CD4-positive, alpha-beta memory T cell (primary cell): ENCODE data around the gene CHN1. TPM values are rescaled to one million over a fixed set of nuclear protein-coding genes. Genes with fewer than 3 reads are reported as not detected.

Source experiments
- CTCF ChIA-PET: fragments of 350-600 bp; sonication (Branson Sonifier 250); formaldehyde crosslinking; loops from one replicate; lab custom pipeline; 2021; ENCODE audit warnings: inconsistent platforms; ENCODE audit not compliant: partially characterized antibody; lab: Charles Lee
- POLR2A ChIA-PET: fragments of 350-600 bp; sonication (Branson Sonifier 250); formaldehyde crosslinking; loops from one replicate; lab custom pipeline; 2021; ENCODE audit not compliant: partially characterized antibody; lab: Charles Lee
- DNase-seq, 5 donors: peaks; one replicate each; pipeline versions ENCODE4 v3.0.0 to v3.0.0-alpha.2; 2020 to 2022; ENCODE audit warnings: mixed read lengths in 1 of 5
- H3K27ac ChIP-seq: one replicate; pipeline ENCODE4 v1.7.0; 2013; ENCODE audit warnings: low read depth, low read length
- H3K27me3 ChIP-seq: 2 replicates; pipeline ENCODE4 v1.7.0; 2013; ENCODE audit warnings: mild to moderate bottlenecking, low read length, moderate library complexity; ENCODE audit not compliant: insufficient read depth
- H3K36me3 ChIP-seq: 2 replicates; pipeline ENCODE4 v1.7.0; 2013; ENCODE audit warnings: mild to moderate bottlenecking, low read length, moderate library complexity; ENCODE audit not compliant: insufficient read depth
- H3K4me1 ChIP-seq: 2 replicates; pipeline ENCODE4 v1.7.0; 2013; ENCODE audit warnings: mild to moderate bottlenecking, low read length, moderate library complexity; ENCODE audit not compliant: insufficient read depth
- H3K4me3 ChIP-seq, 2 donors: one replicate each; pipeline ENCODE4 v1.7.0; 2013; ENCODE audit warnings: low read length in 2 of 2, mild to moderate bottlenecking in 1 of 2
- H3K9me3 ChIP-seq, 2 donors: one replicate each; pipeline ENCODE4 v1.7.0; 2013; ENCODE audit warnings: low read length in 2 of 2, control low read depth in 1 of 2; ENCODE audit not compliant: control insufficient read depth in 1 of 2
- H3K27ac Mint-ChIP-seq, 7 donors: one replicate each; pipeline ENCODE4 v1.8.0; 2020 to 2021; ENCODE audit warnings: mixed read lengths in 7 of 7, mild to moderate bottlenecking in 6 of 7, inconsistent platforms in 3 of 7, moderate library complexity in 3 of 7
- H3K27me3 Mint-ChIP-seq, 2 donors: one replicate each; pipeline ENCODE4 v1.8.0; 2020 to 2021; ENCODE audit warnings: mixed read lengths in 2 of 2
- H3K36me3 Mint-ChIP-seq, 2 donors: one replicate each; pipeline ENCODE4 v1.8.0; 2020 to 2021; ENCODE audit warnings: mixed read lengths in 2 of 2, inconsistent platforms in 1 of 2, mild to moderate bottlenecking in 1 of 2
- H3K4me1 Mint-ChIP-seq, 4 donors: one replicate each; pipeline ENCODE4 v1.8.0; 2020 to 2021; ENCODE audit warnings: mixed read lengths in 4 of 4, mild to moderate bottlenecking in 1 of 4
- H3K4me3 Mint-ChIP-seq, 8 donors: one replicate each; pipeline ENCODE4 v1.8.0; 2020 to 2021; ENCODE audit warnings: mixed read lengths in 8 of 8, mild to moderate bottlenecking in 7 of 8, moderate library complexity in 6 of 8, inconsistent platforms in 3 of 8
- H3K9me3 Mint-ChIP-seq, 8 donors: one replicate each; pipeline ENCODE4 v1.8.0; 2020 to 2021; ENCODE audit warnings: mixed read lengths in 8 of 8, mild to moderate bottlenecking in 5 of 8, inconsistent platforms in 3 of 8, moderate library complexity in 1 of 8
- intact Hi-C: fragments of 100-400 bp; cut with micrococcal nuclease; formaldehyde crosslinking; loops from one replicate; pipeline ENCODE4 v1.15.1; 2023
- polyA plus RNA-seq, 2 donors: library from polyadenylated mRNA; unstranded; fragments of 300-500 nt; fragmentation: Illumina TruSeq; gene quantifications; one replicate each; pipeline ENCODE4 v1.2.3, GENCODE V29; 2021
- total RNA-seq, 2 experiments: library from RNA; stranded (reverse); gene quantifications; one replicate each; pipeline ENCODE4 v1.2.3, GENCODE V29; 2021

Gene CHN1
- total and polyA plus RNA-seq, 4 experiments from 2014 or later, result 3.4 to 15.3 (median 8.9) TPM

DNA sequence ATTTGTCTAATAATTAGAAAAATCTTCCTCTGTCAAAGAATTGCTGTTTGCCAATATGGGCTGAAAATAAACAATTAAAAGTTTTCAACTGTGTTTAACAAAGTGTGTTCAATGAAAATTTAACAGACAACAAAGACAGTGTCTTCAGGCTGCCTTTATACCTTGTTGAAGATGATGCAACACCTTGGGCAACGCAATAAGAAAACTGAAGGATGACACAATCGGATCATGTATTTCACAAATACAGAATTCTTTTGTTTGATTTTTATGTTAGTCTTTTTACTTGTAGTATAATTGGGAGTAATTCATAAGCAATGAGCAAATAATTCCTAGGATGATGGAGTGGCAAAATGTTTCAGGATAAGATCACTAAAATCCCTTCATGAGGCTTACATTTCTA lies 27.8 kb downstream of the CHN1 start:
- H3K36me3 ChIP-seq, result no peaks in the 10 kb centered on the region
- H3K4me3 ChIP-seq, result no peak overlapping the region
- Mint-ChIP-seq H3K27ac (no peak overlapping the region), H3K9me3 (peaks cover 0 to 1% (median 0%) of the 10 kb centered on the region in 8 donors), H3K36me3 (no peaks in the 10 kb centered on the region), H3K4me3 (no peak overlapping the region), H3K4me1 (no peaks in the 10 kb centered on the region), H3K27me3 (peaks cover 0 to 2% of the 10 kb centered on the region in 2 donors)
- H3K9me3 ChIP-seq, result no peaks in the 10 kb centered on the region
- DNase-seq, result no peak
- intact Hi-C loops, result no loop called here
- no peaks in the 10 kb centered on the region for H3K27me3 ChIP-seq
- CTCF ChIA-PET, result no interaction called here
- H3K4me1 ChIP-seq, result no peaks in the 10 kb centered on the region
- POLR2A ChIA-PET, result no interaction called here
- H3K27ac ChIP-seq, result no peak overlapping the region

DNA sequence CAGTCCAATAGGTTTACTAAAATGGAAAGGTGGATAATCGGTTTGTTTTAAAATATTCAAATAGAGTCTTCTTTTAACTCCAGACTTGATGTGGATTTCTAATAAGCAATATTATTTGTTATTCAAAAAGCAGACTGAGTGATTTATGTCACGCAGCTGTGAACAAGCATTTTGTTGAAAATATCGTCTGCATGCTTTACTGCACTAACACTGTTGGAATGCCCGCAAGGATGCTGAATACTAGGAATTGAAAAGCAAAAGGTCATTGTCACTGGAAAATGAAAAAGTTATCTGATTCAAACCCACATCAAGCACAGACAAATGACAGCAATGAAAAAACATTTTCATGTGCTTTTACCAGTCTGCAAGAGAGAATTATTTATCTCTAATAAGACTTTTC lies 31.1 kb downstream of the CHN1 start:
- Mint-ChIP-seq H3K4me3 (no peak overlapping the region), H3K4me1 (peaks cover 0 to 3% (median 1%) of the 10 kb centered on the region in 4 donors), H3K27me3 (peaks cover 2 to 5% of the 10 kb centered on the region in 2 donors), H3K9me3 (no peaks in the 10 kb centered on the region), H3K27ac (no peak overlapping the region), H3K36me3 (no peaks in the 10 kb centered on the region)
- Histone ChIP-seq H3K4me3 (no peak overlapping the region), H3K27ac (no peak overlapping the region), H3K9me3 (no peaks in the 10 kb centered on the region), H3K36me3 (no peaks in the 10 kb centered on the region), H3K27me3 (no peaks in the 10 kb centered on the region), H3K4me1 (no peaks in the 10 kb centered on the region)
- ChIA-PET POLR2A (no interaction called here), CTCF (no interaction called here)
- intact Hi-C loops, result no loop called here
- no peak for DNase-seq

DNA sequence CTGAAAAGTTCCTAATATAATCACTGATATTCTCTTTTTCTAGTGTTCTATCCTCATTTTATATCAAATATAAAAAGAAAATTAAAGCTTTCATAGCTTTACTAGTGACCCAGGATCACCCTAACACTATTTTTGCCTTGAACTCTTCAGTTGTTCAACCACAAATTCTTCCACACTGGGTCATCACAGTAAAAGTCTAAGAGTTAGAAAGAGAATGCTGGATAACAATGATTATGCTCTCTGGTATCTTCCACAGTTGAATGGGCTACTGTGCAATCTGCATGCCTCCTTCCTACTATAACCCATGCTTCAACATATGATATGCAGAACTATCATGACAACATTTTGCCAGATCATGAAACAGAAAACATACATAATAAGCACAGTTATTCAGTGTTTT lies 32.3 kb downstream of the CHN1 start:
- Mint-ChIP-seq H3K4me1 (peaks cover 0 to 5% (median 2%) of the 10 kb centered on the region in 4 donors), H3K27ac (no peak overlapping the region), H3K36me3 (no peaks in the 10 kb centered on the region), H3K27me3 (peaks cover 2 to 7% of the 10 kb centered on the region in 2 donors), H3K9me3 (no peaks in the 10 kb centered on the region), H3K4me3 (no peak overlapping the region)
- no peak for DNase-seq
- Histone ChIP-seq H3K4me3 (no peak overlapping the region), H3K36me3 (no peaks in the 10 kb centered on the region), H3K27ac (no peak overlapping the region), H3K9me3 (no peaks in the 10 kb centered on the region), H3K4me1 (no peaks in the 10 kb centered on the region), H3K27me3 (no peaks in the 10 kb centered on the region)
- POLR2A ChIA-PET, result no interaction called here
- CTCF ChIA-PET, result interaction anchor here (0.7 to 1.2 kb wide), 2 partner anchors 17 to 276 kb away, joined by 3 to 4 read pairs; no protein-coding TSS in a partner anchor
- intact Hi-C loops, result no loop called here

DNA sequence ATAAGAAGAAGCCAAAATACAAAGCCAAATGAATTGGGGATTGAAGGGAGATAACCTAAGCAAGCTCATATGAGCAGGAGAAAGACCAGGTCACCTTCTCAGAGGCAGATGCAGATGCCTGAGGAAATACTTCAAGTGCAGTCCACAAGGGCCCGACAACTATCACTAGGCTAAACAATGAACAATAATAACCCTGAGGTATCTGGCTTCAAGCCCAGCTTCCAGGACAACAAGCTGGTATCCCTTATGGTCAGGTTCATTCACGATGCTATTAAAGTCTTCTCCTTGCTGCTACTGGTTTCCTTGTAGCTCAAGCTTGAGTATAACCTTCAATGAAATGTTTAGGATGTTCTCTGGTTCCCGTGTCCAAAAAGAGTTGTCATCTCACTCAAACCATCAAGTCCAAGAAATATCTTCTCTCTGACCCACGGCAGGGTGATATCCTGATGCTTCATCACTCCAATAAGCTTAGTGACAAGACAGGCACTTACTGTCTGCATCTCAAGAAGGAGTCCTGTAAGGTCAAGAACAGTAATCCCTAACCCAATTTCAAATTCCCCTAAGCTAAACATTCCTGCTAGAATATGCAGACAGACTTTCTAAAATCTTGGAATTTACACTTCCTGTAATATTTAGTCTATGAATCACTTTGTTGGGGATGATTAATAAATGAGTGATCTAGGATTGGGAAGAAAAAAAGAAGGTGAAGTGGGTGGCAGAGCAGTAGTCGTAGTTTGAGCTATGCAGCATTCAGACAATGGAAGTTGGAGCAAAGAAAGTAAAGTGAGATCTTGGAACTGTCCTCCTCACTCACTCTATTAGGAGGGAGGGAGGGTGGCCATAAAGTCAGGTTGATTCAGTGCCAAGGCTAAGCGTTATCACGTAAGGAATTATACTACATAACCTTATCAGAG lies 33.1 kb downstream of the CHN1 start:
- POLR2A ChIA-PET, result no interaction called here
- DNase-seq, result no peak
- Histone ChIP-seq H3K4me3 (no peak overlapping the region), H3K36me3 (no peaks in the 10 kb centered on the region), H3K9me3 (no peaks in the 10 kb centered on the region), H3K27ac (no peak overlapping the region), H3K27me3 (no peaks in the 10 kb centered on the region), H3K4me1 (no peaks in the 10 kb centered on the region)
- Mint-ChIP-seq H3K9me3 (no peaks in the 10 kb centered on the region), H3K27ac (no peak overlapping the region), H3K4me3 (no peak overlapping the region), H3K4me1 (peaks cover 0 to 5% (median 2%) of the 10 kb centered on the region in 4 donors), H3K36me3 (no peaks in the 10 kb centered on the region), H3K27me3 (peaks cover 2 to 11% of the 10 kb centered on the region in 2 donors)
- CTCF ChIA-PET, result interaction anchor here (0.7 to 1.2 kb wide), 4 partner anchors 13 to 275 kb away, joined by 3 to 5 read pairs (median 4); no protein-coding TSS in a partner anchor
- intact Hi-C loops, result no loop called here

DNA sequence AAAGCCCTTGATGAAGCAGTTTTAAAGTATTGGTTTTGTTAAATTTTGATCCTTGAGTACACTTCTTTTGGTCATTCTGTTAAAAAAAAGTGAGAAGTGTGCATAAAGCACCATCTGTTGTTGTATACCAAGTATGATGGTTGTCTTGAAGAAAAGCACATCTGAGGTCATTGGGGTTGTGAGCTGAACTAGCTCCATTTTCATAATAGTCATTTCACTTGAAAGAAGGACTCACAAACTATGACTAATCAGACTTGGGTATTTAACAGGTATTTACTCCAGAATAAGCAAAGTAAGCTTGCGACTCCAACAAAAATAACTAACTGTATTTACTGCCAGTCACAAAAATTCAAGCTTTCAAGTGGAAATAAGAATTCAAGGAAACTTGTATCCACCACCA lies 35.1 kb downstream of the CHN1 start:
- Mint-ChIP-seq H3K27ac (no peak overlapping the region), H3K36me3 (no peaks in the 10 kb centered on the region), H3K4me3 (no peak overlapping the region), H3K27me3 (peaks cover 4 to 11% of the 10 kb centered on the region in 2 donors), H3K9me3 (no peaks in the 10 kb centered on the region), H3K4me1 (peaks cover 0 to 5% (median 2%) of the 10 kb centered on the region in 4 donors)
- intact Hi-C loops, result no loop called here
- Histone ChIP-seq H3K36me3 (no peaks in the 10 kb centered on the region), H3K9me3 (no peaks in the 10 kb centered on the region), H3K4me3 (no peak overlapping the region), H3K27ac (no peak overlapping the region), H3K27me3 (no peaks in the 10 kb centered on the region), H3K4me1 (no peaks in the 10 kb centered on the region)
- ChIA-PET POLR2A (no interaction called here), CTCF (no interaction called here)
- no peak for DNase-seq

DNA sequence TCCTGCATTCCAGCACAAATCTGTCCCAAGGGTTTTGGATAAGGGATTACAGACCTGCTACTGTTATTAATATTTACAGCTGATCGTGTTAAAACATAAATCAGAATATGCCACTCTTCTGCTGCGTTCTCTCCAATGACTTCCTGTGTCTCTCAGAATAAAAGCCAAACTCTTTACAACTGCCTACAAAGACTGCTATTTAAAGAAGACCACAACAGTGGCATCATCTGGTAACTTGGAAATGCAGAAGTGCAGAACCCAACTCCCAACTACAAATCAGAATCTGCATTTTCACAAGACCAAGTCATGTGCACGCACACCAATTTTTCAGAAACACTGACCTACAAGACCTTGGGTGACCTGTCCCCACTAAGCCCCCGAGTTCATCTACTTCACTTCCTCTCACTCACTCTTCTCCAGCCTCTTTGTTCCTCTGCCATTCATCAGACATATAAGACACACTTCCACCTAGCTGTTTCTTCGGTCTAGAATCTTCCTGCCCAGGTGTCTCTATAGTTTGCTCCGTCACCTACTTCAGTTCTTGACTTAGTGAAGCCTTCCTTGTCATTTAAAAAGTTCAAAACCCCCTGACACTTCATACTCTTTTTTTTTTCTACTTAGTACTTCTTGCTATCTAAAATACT lies 36.0 kb downstream of the CHN1 start:
- peaks cover 4 to 11% of the 10 kb centered on the region in 2 donors for H3K27me3 Mint-ChIP-seq
- POLR2A ChIA-PET, result no interaction called here
- intact Hi-C loops, result no loop called here

DNA sequence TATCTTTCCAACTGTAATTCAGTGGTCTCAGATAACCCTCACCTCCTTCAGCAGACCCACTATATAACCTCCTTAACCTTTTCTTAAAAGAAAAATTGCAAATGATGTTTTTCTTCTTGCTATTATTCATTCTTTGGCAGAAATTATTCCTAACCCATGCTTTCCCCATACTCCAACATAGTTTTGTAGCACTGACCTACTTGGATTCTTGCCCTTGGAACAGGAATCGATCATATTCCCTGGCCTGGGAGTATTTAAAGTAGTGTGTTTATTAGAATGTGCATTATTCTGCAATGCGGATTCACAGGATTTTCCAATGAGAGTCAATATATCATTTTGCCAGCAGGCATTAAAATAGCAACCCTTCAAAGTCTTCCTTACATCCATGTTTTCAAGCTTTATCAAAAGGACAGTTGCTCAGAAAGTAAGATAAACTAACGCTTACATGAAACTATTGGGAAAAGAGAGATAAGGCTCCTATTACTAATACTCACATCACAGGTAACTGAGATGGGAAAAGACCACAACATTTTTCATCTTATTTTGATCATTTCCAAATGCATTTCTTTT lies 37.4 kb downstream of the CHN1 start:
- H3K4me1 ChIP-seq, result no peaks in the 10 kb centered on the region
- H3K9me3 Mint-ChIP-seq, result no peaks in the 10 kb centered on the region
- no peak overlapping the region for H3K4me3 ChIP-seq
- ChIA-PET CTCF (no interaction called here), POLR2A (no interaction called here)
- no peaks in the 10 kb centered on the region for H3K9me3 ChIP-seq
- H3K4me3 Mint-ChIP-seq, result no peak overlapping the region
- no peaks in the 10 kb centered on the region for H3K36me3 Mint-ChIP-seq
- intact Hi-C loops, result no loop called here
- H3K27ac ChIP-seq, result no peak overlapping the region
- no peaks in the 10 kb centered on the region for H3K27me3 ChIP-seq
- no peak overlapping the region for H3K27ac Mint-ChIP-seq
- H3K4me1 Mint-ChIP-seq, result peaks cover 0 to 5% (median 2%) of the 10 kb centered on the region in 4 donors
- DNase-seq, result no peak
- H3K36me3 ChIP-seq, result no peaks in the 10 kb centered on the region
- H3K27me3 Mint-ChIP-seq, result peaks cover 7 to 11% of the 10 kb centered on the region in 2 donors

More for the DNA sequence above, 36.0 kb downstream of the CHN1 start:
- Mint-ChIP-seq H3K4me1 (peaks cover 0 to 5% (median 2%) of the 10 kb centered on the region in 4 donors), H3K36me3 (no peaks in the 10 kb centered on the region), H3K27ac (no peak overlapping the region), H3K9me3 (no peaks in the 10 kb centered on the region), H3K4me3 (no peak overlapping the region)
- no peaks in the 10 kb centered on the region for H3K36me3 ChIP-seq
- DNase-seq, result no peak
- no peak overlapping the region for H3K27ac ChIP-seq
- no peaks in the 10 kb centered on the region for H3K27me3 ChIP-seq
- CTCF ChIA-PET, result no interaction called here
- no peak overlapping the region for H3K4me3 ChIP-seq
- no peaks in the 10 kb centered on the region for H3K4me1 ChIP-seq
- H3K9me3 ChIP-seq, result no peaks in the 10 kb centered on the region
